ENCODE data around the gene FUBP3. TPM values are rescaled to one million over a fixed set of nuclear protein-coding genes. Genes with fewer than 3 reads are reported as not detected.

Gene FUBP3
- total RNA-seq, 4 donors from 2014 or later = 20.7 to 41.1 (median 36.9) TPM

DNA sequence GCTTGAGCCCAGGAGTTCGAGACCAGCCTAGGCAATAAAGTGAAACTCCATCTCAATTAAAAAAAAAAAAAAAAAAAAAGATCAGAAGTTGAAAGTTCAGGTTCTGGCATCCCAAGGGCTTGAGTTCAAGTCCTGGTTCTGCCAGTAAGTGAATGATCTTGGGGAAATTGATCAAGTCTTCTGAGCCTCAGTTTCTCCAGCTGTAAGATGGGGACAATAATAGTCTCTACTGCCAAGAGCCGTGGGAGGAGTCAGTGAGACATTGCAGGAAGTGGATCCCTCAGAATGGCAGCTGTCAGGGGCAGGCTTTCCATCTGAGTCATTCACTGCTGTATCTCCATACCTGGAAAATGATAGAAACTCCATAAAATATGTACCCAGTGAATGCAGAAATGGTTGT is 37.8 kb upstream of the FUBP3 start:
- Histone ChIP-seq H3K9me3 (no peaks in the 10 kb centered on the region), H3K4me3 (no peak overlapping the region), H3K36me3 (no peaks in the 10 kb centered on the region), H3K27me3 (peaks cover 65% of the 10 kb centered on the region), H3K4me1 (no peaks in the 10 kb centered on the region), H3K27ac (no peak overlapping the region)
- in situ Hi-C loops (cut with MboI; ENCODE audit: low pct_ligation_motif_present in 1 of 4, low pct_unique_long_range_greater_than_20kb in 1 of 4, low sequenced_read_pairs in 3 of 4) (no loop called here), intact Hi-C loops (cut with DNase I; ENCODE audit: low total_unique reads) (no loop called here)
- 0 to 49% methylated on average over 1 to 2 of the region's 2 CpGs for WGBS, 2 donors (ENCODE audit: low coverage in 1 of 2)
- DNase-seq = no peak
- TF ChIP-seq, protein P1, sequence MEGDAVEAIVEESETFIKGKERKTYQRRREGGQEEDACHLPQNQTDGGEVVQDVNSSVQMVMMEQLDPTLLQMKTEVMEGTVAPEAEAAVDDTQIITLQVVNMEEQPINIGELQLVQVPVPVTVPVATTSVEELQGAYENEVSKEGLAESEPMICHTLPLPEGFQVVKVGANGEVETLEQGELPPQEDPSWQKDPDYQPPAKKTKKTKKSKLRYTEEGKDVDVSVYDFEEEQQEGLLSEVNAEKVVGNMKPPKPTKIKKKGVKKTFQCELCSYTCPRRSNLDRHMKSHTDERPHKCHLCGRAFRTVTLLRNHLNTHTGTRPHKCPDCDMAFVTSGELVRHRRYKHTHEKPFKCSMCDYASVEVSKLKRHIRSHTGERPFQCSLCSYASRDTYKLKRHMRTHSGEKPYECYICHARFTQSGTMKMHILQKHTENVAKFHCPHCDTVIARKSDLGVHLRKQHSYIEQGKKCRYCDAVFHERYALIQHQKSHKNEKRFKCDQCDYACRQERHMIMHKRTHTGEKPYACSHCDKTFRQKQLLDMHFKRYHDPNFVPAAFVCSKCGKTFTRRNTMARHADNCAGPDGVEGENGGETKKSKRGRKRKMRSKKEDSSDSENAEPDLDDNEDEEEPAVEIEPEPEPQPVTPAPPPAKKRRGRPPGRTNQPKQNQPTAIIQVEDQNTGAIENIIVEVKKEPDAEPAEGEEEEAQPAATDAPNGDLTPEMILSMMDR (IDR thresholded peaks at IDR 0.05) = no peak
- TF ChIP-seq EP300 (IDR thresholded peaks at IDR 0.05; ENCODE audit: low read depth) (no peak), POLR2AphosphoS5 (IDR thresholded peaks at IDR 0.05) (no peak), POLR2A (IDR thresholded peaks at IDR 0.05) (no peak)

DNA sequence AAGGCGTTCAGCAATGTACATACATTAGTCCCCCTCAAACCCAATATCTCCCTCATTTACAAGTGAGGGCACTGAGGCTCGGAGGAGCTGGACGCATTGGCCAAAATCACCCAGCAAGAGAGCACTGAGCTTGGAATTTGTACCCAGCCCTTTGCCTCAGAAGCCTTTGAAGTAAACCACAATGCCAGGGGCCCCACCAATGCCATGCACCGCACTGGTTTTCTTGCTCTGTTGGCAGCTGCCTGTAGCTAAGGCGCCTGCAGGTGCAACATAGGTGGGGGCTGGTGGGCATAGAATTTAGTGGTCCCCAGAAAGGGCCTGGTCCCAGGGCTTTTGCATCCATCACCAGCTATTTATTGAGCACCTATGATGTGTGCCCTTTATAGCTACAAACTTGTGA is 37.3 kb upstream of the FUBP3 start:
- H3K4me1 ChIP-seq = no peaks in the 10 kb centered on the region
- in situ Hi-C loops (cut with MboI; ENCODE audit: low pct_ligation_motif_present in 1 of 4, low pct_unique_long_range_greater_than_20kb in 1 of 4, low sequenced_read_pairs in 3 of 4) (no loop called here), intact Hi-C loops (cut with DNase I; ENCODE audit: low total_unique reads) (no loop called here)
- H3K4me3 ChIP-seq = no peak overlapping the region
- WGBS, 2 donors (ENCODE audit: low coverage in 1 of 2) = 95% methylated on average over 4 of the region's 5 CpGs; no CpG with 5 or more reads in 1 of the 2 donors
- H3K27me3 ChIP-seq = peaks cover 64% of the 10 kb centered on the region
- no peak for DNase-seq
- no peaks in the 10 kb centered on the region for H3K36me3 ChIP-seq
- no peaks in the 10 kb centered on the region for H3K9me3 ChIP-seq
- H3K27ac ChIP-seq = no peak overlapping the region
- TF ChIP-seq POLR2A (IDR thresholded peaks at IDR 0.05) (no peak), POLR2AphosphoS5 (IDR thresholded peaks at IDR 0.05) (no peak), EP300 (IDR thresholded peaks at IDR 0.05; ENCODE audit: low read depth) (no peak)

DNA sequence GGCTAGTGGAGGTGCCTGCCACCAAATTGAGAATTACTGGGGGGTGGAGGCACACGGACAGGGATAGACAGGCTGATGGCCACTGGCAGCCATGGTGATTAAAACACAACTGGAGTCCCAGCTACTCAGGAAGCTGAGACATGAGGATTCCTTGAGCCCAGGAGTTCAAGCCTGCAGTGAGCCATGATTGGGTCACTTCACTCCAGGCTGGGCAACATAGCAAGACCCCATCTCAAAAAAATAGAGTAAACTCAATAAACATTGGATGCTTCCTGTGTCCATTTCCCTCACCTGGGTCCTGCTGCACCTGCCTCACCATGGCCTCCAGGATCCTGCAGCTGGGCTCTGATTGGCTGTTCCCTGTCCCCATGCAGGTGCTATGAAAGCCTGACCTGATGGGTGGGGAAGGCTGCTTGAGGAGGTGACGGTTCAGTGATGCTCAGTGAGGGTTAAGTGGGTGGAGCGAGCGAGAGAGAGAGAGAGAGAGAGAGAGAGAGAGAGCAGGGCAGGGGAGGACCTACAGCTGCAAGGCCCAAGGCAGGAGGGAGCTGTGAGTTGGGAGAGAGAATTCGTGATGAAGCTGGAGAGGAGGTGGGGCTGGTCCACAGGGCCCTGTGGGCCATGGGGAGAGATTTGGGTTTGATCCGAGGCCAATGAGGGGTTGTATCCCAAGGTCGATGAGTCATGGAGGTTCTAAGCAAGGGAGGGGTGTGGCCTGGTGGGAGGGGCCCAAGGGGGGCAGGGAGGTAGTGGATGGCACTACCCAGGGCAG is 36.7 kb upstream of the FUBP3 start:
- in situ Hi-C loops (cut with MboI; ENCODE audit: low pct_ligation_motif_present in 1 of 4, low pct_unique_long_range_greater_than_20kb in 1 of 4, low sequenced_read_pairs in 3 of 4) (no loop called here), intact Hi-C loops (cut with DNase I; ENCODE audit: low total_unique reads) (no loop called here)
- H3K27me3 ChIP-seq = peaks cover 58% of the 10 kb centered on the region
- H3K9me3 ChIP-seq = no peaks in the 10 kb centered on the region
- H3K4me3 ChIP-seq = no peak overlapping the region
- H3K36me3 ChIP-seq = no peaks in the 10 kb centered on the region
- H3K4me1 ChIP-seq = no peaks in the 10 kb centered on the region
- 39 to 48% methylated on average over 2 to 7 of the region's 7 CpGs for WGBS, 2 donors (ENCODE audit: low coverage in 1 of 2)
- no peak overlapping the region for H3K27ac ChIP-seq
- TF ChIP-seq EP300 (IDR thresholded peaks at IDR 0.05; ENCODE audit: low read depth) = no peak
- no peak for TF ChIP-seq POLR2AphosphoS5 (IDR thresholded peaks at IDR 0.05)
- TF ChIP-seq POLR2A (IDR thresholded peaks at IDR 0.05) = no peak
- TF ChIP-seq, protein P1 (IDR thresholded peaks at IDR 0.05) = no peak
- no peak for DNase-seq

DNA sequence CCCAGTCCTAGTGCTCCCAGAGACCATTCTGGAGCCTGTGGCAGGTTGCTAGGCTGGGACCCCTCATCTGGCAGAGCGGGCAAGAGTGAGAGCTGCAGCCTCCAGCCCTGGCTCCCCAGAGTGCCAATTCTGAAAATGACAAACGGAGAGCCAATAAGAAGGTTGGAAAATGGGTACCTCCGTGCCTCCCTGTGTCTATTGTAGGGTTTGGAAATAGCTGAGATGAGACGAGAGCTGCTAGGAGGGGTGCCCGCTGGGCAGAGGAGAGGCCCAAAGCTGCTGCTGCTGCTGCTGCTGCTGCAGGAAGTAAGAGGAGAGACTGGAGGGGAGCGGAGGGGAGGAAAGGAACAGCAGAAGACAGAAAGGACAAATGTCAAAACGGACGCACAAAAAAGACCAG is 36.0 kb upstream of the FUBP3 start:
- in situ Hi-C loops (cut with MboI; ENCODE audit: low pct_ligation_motif_present in 1 of 4, low pct_unique_long_range_greater_than_20kb in 1 of 4, low sequenced_read_pairs in 3 of 4) (no loop called here), intact Hi-C loops (cut with DNase I; ENCODE audit: low total_unique reads) (no loop called here)
- DNase-seq = no peak
- WGBS, 2 donors (ENCODE audit: low coverage in 1 of 2) = 63 to 64% methylated on average over 4 to 8 of the region's 8 CpGs
- no peaks in the 10 kb centered on the region for H3K4me1 ChIP-seq
- no peak overlapping the region for H3K27ac ChIP-seq
- H3K4me3 ChIP-seq = no peak overlapping the region
- H3K36me3 ChIP-seq = no peaks in the 10 kb centered on the region
- H3K9me3 ChIP-seq = no peaks in the 10 kb centered on the region
- H3K27me3 ChIP-seq = peaks cover 51% of the 10 kb centered on the region
- TF ChIP-seq EP300 (IDR thresholded peaks at IDR 0.05; ENCODE audit: low read depth) = no peak
- TF ChIP-seq POLR2AphosphoS5 (IDR thresholded peaks at IDR 0.05) = no peak
- TF ChIP-seq POLR2A (IDR thresholded peaks at IDR 0.05) = no peak
- TF ChIP-seq, protein P1 (IDR thresholded peaks at IDR 0.05) = no peak
